Body of pancreas (tissue), 4 donors: ENCODE measurements around the gene PTPRD.

Experiments
- POLR2A ChIP-seq, 3 donors: fragments of 450-650 bp; IDR thresholded peaks; one replicate each; pipeline ENCODE4 v1.6.1; 2016; ENCODE audit warnings: antibody characterized with exemption in 3 of 3, mild to moderate bottlenecking in 2 of 3
- TF ChIP-seq, protein P1 (sequence below), 7 experiments: fragments of 450-650 bp in 4 of 7; fragments of 200-600 bp in 3 of 7; sonication (generic) in 3 of 7; IDR thresholded peaks; one replicate each; pipeline ENCODE4 v1.5.1; 2016 to 2019; ENCODE audit warnings: antibody characterized with exemption in 7 of 7

- TF ChIP-seq POLR2A (IDR thresholded peaks at IDR 0.05) = no peak
- TF ChIP-seq, protein P1, sequence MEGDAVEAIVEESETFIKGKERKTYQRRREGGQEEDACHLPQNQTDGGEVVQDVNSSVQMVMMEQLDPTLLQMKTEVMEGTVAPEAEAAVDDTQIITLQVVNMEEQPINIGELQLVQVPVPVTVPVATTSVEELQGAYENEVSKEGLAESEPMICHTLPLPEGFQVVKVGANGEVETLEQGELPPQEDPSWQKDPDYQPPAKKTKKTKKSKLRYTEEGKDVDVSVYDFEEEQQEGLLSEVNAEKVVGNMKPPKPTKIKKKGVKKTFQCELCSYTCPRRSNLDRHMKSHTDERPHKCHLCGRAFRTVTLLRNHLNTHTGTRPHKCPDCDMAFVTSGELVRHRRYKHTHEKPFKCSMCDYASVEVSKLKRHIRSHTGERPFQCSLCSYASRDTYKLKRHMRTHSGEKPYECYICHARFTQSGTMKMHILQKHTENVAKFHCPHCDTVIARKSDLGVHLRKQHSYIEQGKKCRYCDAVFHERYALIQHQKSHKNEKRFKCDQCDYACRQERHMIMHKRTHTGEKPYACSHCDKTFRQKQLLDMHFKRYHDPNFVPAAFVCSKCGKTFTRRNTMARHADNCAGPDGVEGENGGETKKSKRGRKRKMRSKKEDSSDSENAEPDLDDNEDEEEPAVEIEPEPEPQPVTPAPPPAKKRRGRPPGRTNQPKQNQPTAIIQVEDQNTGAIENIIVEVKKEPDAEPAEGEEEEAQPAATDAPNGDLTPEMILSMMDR (IDR thresholded peaks at IDR 0.05) = no peak
Observed at GRCh38 chr9:8907868-8908267, 1704.9 kb downstream of the PTPRD start.
